Measurements from ENCODE around the gene VEPH1. TPM values are rescaled to one million over a fixed set of nuclear protein-coding genes. Genes with fewer than 3 reads are reported as not detected.

VEPH1 gene
- total RNA-seq, 1 experiment from 2014 or later: 7.7 TPM

DNA sequence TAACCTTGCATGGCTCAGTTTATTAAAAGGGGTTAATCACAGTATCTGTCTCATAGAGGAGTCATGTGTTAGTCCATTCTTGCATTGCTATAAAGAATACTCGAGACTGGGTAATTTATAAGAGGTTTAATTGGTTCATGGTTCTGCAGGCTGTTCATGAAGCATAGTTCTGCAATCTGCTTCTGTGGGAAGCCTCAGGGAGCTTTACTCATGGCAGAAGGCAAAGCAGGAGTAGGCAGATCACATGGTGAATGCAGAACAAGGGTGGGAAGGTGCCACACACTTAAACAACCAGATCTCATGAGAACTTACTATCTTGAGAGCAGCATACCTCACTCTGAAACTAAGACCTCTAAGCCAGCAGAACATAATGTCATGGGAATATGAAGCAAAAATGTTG lies 108.8 kb downstream of the VEPH1 start:
- Histone ChIP-seq H2BK15ac (ENCODE audit: low read depth, low read length) (no peak overlapping the region), H3K4me2 (ENCODE audit: insufficient read depth, insufficient read length, low read length) (no peak overlapping the region), H3K23ac (ENCODE audit: insufficient read length, low read depth, low read length) (no peak overlapping the region), H2BK5ac (ENCODE audit: insufficient read length, low read length) (no peak overlapping the region), H2BK20ac (ENCODE audit: low read depth, low read length, poor library complexity, severe bottlenecking) (no peak overlapping the region), H3K9me3 (ENCODE audit: control insufficient read depth, low read depth, low read length) (no peaks in the 10 kb centered on the region), H2BK120ac (ENCODE audit: low read depth, low read length, poor library complexity, severe bottlenecking) (no peak overlapping the region), H3K9ac (ENCODE audit: extremely low read depth, insufficient read length, low read length) (no peak overlapping the region), H3K18ac (ENCODE audit: insufficient read length, low read depth, low read length) (no peak overlapping the region), H2BK12ac (ENCODE audit: insufficient read length, low read depth, low read length) (no peak overlapping the region), H3K27ac (ENCODE audit: insufficient read length, low read depth, low read length) (no peak overlapping the region), H3K79me1 (ENCODE audit: insufficient read depth, low read depth, low read length, poor library complexity, severe bottlenecking) (no peaks in the 10 kb centered on the region), H3K79me2 (ENCODE audit: insufficient read depth, low read length) (no peaks in the 10 kb centered on the region), H3K14ac (ENCODE audit: insufficient read depth, low read length) (no peak overlapping the region), H3K4ac (ENCODE audit: low read depth, low read length) (no peak overlapping the region), H3K23me2 (ENCODE audit: insufficient read length, low read depth, low read length, poor library complexity, severe bottlenecking) (no peaks in the 10 kb centered on the region), H4K91ac (ENCODE audit: insufficient read length, low read depth, low read length) (no peak overlapping the region), H4K5ac (ENCODE audit: insufficient read length, low read depth, low read length) (no peak overlapping the region), H2AFZ (ENCODE audit: low read length) (no peak overlapping the region), H3K27me3 (ENCODE audit: insufficient read depth, low read length) (no peaks in the 10 kb centered on the region), H4K8ac (replicated peaks; ENCODE audit: insufficient read length, low read depth, low read length) (no peak overlapping the region), H3K56ac (ENCODE audit: insufficient read length, low read depth, low read length) (no peak overlapping the region), H3K4me1 (ENCODE audit: insufficient read depth, low read length) (no peaks in the 10 kb centered on the region), H4K20me1 (ENCODE audit: control insufficient read depth, insufficient read depth, insufficient read length) (no peaks in the 10 kb centered on the region), H3T11ph (ENCODE audit: low read length) (no peak overlapping the region), H2AK5ac (ENCODE audit: insufficient read length, low read length) (no peak overlapping the region)
- WGBS (ENCODE audit: extremely low coverage, insufficient read length, low lambda C conversion rate): no CpG with 5 or more reads among the region's 1 CpG
- Mint-ChIP-seq H3K27ac (no peak overlapping the region), H3K27me3 (ENCODE audit: low read depth) (no peaks in the 10 kb centered on the region; the same call in none of the 2 replicates), H3K36me3 (ENCODE audit: insufficient read depth in 1 of 3, low read depth in 3 of 3) (0 out of 7 replicates have a peak, but pooled peaks cover 0 to 5% (median 2%) of the 10 kb centered on the region in 3 experiments), H3K4me3 (no peak overlapping the region), H3K4me1 (no peaks in the 10 kb centered on the region), H3K9me3 (peaks cover 0 to 6% of the 10 kb centered on the region in 2 experiments; a peak in 2 of 5 replicates)
- TF ChIP-seq, protein P1, sequence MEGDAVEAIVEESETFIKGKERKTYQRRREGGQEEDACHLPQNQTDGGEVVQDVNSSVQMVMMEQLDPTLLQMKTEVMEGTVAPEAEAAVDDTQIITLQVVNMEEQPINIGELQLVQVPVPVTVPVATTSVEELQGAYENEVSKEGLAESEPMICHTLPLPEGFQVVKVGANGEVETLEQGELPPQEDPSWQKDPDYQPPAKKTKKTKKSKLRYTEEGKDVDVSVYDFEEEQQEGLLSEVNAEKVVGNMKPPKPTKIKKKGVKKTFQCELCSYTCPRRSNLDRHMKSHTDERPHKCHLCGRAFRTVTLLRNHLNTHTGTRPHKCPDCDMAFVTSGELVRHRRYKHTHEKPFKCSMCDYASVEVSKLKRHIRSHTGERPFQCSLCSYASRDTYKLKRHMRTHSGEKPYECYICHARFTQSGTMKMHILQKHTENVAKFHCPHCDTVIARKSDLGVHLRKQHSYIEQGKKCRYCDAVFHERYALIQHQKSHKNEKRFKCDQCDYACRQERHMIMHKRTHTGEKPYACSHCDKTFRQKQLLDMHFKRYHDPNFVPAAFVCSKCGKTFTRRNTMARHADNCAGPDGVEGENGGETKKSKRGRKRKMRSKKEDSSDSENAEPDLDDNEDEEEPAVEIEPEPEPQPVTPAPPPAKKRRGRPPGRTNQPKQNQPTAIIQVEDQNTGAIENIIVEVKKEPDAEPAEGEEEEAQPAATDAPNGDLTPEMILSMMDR (conservative IDR thresholded peaks at IDR 0.05): no peak
- no peak for DNase-seq
